Mucosa of rectum (tissue), 2 donors: ENCODE measurements around the gene LRRC7.
"Not testable (repeated sequence)": the region's sequence is repeated elsewhere in the genome, so short reads cannot be mapped to it uniquely, and the experiment has no call there.

Experiments used
- H3K27ac ChIP-seq, 2 donors: one replicate each; pipeline ENCODE4 v1.7.0; 2013; ENCODE audit warnings: inconsistent platforms in 2 of 2, low read depth in 2 of 2, low read length in 2 of 2
- H3K27me3 ChIP-seq, 2 donors: one replicate each; pipeline ENCODE4 v1.7.0; 2013; ENCODE audit warnings: low read length in 2 of 2; ENCODE audit not compliant: control insufficient read depth in 2 of 2, insufficient read depth in 2 of 2
- H3K36me3 ChIP-seq, 2 donors: one replicate each; pipeline ENCODE4 v1.7.0; 2013; ENCODE audit warnings: low read length in 2 of 2; ENCODE audit not compliant: control insufficient read depth in 2 of 2, insufficient read depth in 2 of 2
- H3K4me1 ChIP-seq, 2 donors: one replicate each; pipeline ENCODE4 v1.7.0; 2013; ENCODE audit warnings: low read length in 2 of 2, mild to moderate bottlenecking in 1 of 2; ENCODE audit not compliant: control insufficient read depth in 2 of 2, insufficient read depth in 2 of 2
- H3K4me3 ChIP-seq, 2 donors: one replicate each; pipeline ENCODE4 v1.7.0; 2013; ENCODE audit warnings: low read length in 2 of 2
- H3K9ac ChIP-seq, 2 donors: one replicate each; pipeline ENCODE4 v1.7.0; 2013; ENCODE audit warnings: low read length in 2 of 2, low read depth in 1 of 2, mild to moderate bottlenecking in 1 of 2
- H3K9me3 ChIP-seq, 2 donors: one replicate each; pipeline ENCODE4 v1.7.0; 2013; ENCODE audit warnings: low read length in 2 of 2; ENCODE audit not compliant: control insufficient read depth in 2 of 2
- donor health status: healthy.
- donor health status: Normal muscosa, but diverticular disease.

LRRC7 gene

DNA sequence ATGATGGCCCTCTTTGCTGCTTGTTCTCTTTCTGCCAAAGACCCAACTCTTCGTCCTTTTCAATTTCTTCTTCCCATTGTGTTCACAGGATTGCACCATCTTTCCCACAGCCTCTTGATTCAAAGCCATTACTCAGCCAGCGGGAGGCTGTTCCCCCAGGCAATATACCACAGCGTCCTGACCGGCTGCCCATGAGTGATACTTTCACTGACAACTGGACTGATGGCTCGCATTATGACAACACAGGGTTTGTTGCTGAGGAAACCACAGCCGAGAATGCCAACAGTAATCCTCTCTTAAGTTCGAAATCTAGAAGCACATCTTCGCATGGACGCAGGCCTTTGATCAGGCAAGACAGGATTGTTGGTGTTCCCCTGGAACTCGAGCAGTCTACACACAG, 470.3 kb downstream of the LRRC7 start:
- Histone ChIP-seq H3K27ac (no peak overlapping the region), H3K9me3 (no peaks in the 10 kb centered on the region), H3K36me3 (no peaks in the 10 kb centered on the region), H3K9ac (no peak overlapping the region), H3K27me3 (no peaks in the 10 kb centered on the region), H3K4me3 (no peak overlapping the region), H3K4me1 (no peaks in the 10 kb centered on the region)

DNA sequence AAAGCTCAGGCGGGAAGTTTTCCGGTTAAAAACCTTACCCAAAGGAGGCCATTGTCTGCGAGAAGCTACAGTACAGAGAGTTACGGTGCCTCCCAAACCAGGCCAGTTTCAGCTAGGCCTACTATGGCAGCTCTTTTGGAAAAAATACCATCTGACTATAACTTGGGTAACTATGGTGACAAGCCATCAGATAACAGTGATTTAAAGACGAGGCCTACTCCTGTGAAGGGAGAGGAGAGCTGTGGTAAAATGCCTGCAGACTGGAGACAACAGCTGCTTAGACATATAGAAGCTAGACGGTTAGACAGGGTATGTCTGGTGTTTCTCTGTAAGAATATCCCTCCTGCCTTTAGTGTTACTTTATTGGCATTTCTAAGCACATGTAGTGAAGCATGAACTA, 471.8 kb downstream of the LRRC7 start:
- H3K9ac ChIP-seq, result no peak overlapping the region
- H3K27me3 ChIP-seq, result no peaks in the 10 kb centered on the region
- no peaks in the 10 kb centered on the region for H3K4me1 ChIP-seq

DNA sequence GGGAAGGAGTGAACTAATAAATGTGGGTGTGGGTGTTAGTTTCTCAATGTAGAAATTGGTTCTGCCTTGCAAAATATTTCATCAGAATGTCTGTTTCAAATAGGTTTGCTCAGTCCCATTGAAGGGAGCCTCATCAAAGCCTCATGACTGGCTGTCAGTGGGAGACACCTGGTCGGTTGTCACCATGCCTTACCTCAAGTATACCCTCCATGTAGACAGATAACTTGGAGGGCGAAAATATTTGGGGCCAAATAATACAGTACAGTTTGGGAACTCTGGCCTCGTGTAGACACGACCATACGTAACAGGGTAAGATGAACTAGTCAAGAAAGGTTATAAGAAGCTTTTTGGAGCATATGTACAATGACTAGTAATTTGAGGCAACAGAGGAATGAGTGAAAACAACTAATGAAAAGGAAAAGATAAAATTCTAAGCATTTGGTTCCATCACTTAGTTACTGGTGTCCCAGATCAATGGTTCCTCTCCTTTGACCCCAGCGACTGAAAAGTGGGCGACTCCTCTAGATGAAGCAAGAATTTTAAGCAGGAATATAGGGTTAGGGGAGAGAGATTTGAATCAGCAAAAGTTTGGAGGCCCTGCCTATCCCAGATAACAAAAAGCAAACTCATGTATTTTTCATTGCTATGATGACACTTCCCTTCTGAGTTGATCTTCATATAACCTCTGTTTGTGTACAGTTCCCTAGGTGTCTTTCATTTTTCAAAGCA, 473.8 kb downstream of the LRRC7 start:
- H3K27me3 ChIP-seq, result no peaks in the 10 kb centered on the region
- no peaks in the 10 kb centered on the region for H3K36me3 ChIP-seq
- no peaks in the 10 kb centered on the region for H3K9me3 ChIP-seq
- no peak overlapping the region for H3K4me3 ChIP-seq
- H3K9ac ChIP-seq, result no peak overlapping the region
- no peaks in the 10 kb centered on the region for H3K4me1 ChIP-seq
- H3K27ac ChIP-seq, result no peak overlapping the region

More for the DNA sequence above, 471.8 kb downstream of the LRRC7 start:
- Histone ChIP-seq H3K36me3 (no peaks in the 10 kb centered on the region), H3K27ac (no peak overlapping the region), H3K9me3 (no peaks in the 10 kb centered on the region), H3K4me3 (no peak overlapping the region)

DNA sequence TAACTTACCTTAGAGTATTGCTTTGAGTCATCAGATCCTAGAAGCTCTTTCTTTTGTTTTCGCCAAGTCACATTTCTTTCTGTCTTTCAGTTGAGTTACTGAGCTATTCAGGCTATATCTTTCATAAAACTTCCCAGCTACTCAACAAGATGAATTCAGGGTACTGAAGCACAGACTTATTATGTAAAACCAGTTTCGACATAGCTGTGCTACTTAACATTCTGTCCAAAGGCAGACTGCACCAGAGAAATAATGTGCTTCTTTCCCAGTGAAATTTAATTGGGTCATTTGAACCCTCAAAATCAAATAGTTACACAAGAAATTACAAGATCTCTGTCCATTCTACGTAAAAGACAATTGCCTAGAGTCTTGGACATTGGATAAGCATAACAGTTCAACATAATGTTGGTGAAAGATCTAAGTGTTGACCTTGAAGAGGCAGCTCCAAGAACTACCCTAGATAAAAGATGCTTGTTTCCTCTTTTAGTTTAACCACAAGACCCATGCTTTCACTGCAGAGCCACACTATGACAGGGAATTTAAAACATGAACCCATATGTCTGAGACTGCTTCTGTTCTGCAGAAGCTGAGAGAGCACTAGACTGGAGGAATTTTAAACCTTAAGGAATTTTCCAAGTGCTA, 474.5 kb downstream of the LRRC7 start:
- Histone ChIP-seq H3K9ac (no peak overlapping the region), H3K4me3 (no peak overlapping the region), H3K9me3 (no peaks in the 10 kb centered on the region), H3K4me1 (no peaks in the 10 kb centered on the region), H3K36me3 (no peaks in the 10 kb centered on the region), H3K27me3 (no peaks in the 10 kb centered on the region), H3K27ac (no peak overlapping the region)

DNA sequence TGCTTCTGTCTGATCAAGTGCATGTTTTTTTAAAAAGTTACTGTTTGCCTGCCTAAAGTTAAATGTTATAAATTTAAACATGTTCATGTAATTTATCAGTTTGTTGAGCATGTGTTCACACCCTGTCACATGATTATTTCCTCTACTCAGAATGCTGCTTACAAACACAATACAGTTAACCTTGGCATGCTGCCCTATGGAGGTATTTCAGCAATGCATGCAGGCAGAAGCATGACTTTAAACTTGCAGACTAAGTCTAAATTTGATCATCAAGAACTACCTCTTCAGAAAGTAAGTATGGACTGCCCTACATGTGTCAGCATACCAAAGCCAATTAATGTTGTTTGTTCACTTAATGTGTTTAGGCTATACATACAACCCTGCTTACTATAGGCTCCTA, 476.1 kb downstream of the LRRC7 start:
- Histone ChIP-seq H3K36me3 (no peaks in the 10 kb centered on the region), H3K4me1 (no peaks in the 10 kb centered on the region), H3K4me3 (no peak overlapping the region), H3K9ac (no peak overlapping the region), H3K27ac (no peak overlapping the region), H3K27me3 (no peaks in the 10 kb centered on the region), H3K9me3 (no peaks in the 10 kb centered on the region)

DNA sequence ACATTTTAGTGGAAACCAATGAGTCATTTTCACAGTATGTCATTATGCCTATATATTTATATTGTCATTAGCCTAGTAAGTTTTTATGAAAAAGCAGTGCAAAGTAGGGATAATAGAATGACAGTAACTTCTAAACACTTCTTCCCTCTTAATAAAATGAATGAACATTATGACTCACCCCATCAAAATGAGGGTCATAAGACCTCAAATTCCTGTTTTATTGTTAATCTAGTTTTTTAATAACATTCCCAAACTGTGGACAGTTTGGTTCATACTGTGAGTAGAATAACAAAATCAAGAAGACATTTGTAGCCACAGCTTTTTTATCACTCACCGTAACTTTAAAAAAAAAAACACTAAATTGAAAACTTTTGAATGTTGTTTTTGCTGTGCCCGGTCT, 477.1 kb downstream of the LRRC7 start:
- no peaks in the 10 kb centered on the region for H3K9me3 ChIP-seq
- H3K27ac ChIP-seq, result no peak overlapping the region
- no peaks in the 10 kb centered on the region for H3K4me1 ChIP-seq
- no peaks in the 10 kb centered on the region for H3K27me3 ChIP-seq
- no peak overlapping the region for H3K9ac ChIP-seq
- no peak overlapping the region for H3K4me3 ChIP-seq
- no peaks in the 10 kb centered on the region for H3K36me3 ChIP-seq

DNA sequence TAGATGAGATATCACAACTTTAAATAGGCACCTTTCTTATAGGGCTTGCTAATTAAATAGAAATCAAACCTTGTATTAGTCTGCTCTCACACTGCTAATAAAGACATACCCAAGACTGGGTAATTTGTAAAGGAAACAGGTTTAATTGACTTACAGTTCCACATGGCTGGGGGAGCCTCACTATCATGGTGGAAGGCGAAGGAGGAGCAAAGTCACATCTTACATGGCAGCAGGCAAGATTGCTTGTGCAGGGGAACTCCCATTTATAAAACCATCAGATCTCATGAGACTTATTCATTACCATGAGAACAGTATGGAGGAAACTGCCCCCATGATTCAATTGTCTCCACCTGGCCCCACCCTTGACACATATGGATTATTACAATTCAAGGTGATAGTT, 477.9 kb downstream of the LRRC7 start:
- not testable (repeated sequence) for H3K9me3 ChIP-seq, H3K9ac ChIP-seq, H3K27me3 ChIP-seq, H3K4me3 ChIP-seq, H3K4me1 ChIP-seq, H3K36me3 ChIP-seq, H3K27ac ChIP-seq

DNA sequence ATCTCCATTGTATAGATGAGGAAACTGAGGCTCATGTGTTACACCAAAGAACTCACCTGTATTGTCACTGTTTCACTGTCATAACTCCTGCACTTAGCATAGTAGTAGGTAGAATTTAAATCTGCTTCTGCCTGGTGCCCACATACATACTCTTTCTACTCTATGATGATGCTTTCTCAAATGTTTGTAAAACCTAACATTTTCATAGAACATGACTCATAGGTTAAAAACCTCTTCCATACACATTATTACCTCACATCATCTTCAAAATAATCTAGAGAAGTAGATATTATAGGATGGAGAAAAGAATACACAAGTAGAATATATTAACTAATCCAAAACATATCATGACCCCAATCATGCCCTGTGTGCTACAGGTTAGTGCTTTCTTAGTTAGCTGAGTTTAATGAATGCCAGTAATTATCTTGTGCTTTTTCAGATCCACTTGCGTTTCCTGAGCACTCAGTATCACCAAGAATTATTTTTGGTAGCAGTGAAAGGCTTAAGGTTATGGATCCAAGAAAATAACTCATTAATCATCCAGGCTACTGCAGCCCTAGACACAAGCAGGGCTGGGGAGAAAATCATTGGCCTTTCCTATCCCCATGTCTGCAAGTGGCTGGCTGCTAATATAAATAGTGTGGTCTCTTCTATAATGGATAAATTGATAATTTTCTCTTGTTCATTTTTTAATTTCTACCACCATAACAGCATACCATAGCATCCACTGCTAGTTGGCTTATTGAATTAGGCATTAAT, 480.8 kb downstream of the LRRC7 start:
- no peaks in the 10 kb centered on the region for H3K4me1 ChIP-seq
- no peaks in the 10 kb centered on the region for H3K27me3 ChIP-seq
- no peaks in the 10 kb centered on the region for H3K9me3 ChIP-seq
- no peak overlapping the region for H3K27ac ChIP-seq
- H3K9ac ChIP-seq, result no peak overlapping the region
- H3K36me3 ChIP-seq, result no peaks in the 10 kb centered on the region
- H3K4me3 ChIP-seq, result no peak overlapping the region

DNA sequence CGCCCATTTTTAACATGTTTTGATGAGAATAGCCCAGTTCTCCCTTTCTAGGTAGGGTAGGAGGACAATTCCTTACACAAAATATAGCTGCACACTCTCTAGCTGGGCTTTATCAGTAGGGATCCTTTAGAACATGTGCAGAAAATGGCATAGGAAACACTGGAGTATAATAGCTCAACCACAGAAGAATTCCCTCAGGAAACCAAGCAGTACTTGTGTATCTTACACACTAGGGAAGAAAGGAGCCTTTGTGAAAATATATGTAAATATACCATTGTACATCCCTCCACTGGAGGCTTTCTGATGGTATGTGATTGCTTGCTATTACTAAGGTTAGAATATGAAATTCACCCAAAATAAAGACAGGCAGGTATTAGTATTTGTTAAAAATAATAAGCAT, 484.2 kb downstream of the LRRC7 start:
- Histone ChIP-seq H3K9me3 (no peaks in the 10 kb centered on the region), H3K4me3 (no peak overlapping the region), H3K27me3 (no peaks in the 10 kb centered on the region), H3K9ac (no peak overlapping the region), H3K36me3 (no peaks in the 10 kb centered on the region), H3K4me1 (no peaks in the 10 kb centered on the region), H3K27ac (no peak overlapping the region)

DNA sequence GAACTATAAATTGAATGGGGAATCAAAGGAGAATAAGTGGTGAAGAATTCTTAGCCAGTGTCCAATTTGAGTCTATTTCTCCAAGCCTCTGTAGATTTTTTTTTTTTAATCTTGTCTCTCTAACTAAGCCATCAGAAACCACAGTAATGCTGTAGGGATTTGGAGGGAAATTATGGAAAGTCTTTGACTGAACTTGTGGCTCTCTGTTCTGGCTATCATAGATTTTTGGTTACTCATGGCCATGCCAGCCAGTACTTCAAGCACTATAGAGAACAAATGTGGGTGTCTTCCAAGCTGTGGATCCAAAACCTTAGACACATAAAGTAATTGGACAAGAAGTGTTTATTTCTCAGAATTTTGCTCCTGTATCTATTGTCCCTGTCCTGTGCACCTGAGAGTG, 489.8 kb downstream of the LRRC7 start:
- Histone ChIP-seq H3K4me3 (no peak overlapping the region), H3K27ac (no peak overlapping the region), H3K9me3 (no peaks in the 10 kb centered on the region), H3K9ac (no peak overlapping the region), H3K27me3 (no peaks in the 10 kb centered on the region), H3K4me1 (no peaks in the 10 kb centered on the region), H3K36me3 (no peaks in the 10 kb centered on the region)
